HFF-Myc (cell line): ENCODE data around the gene RAD51AP1.

Source experiments
- DNase-seq: peaks from one replicate; pipeline ENCODE4 v3.0.0-alpha.2; 2011; ENCODE audit warnings: low read depth; ENCODE audit errors: extremely low read depth
- H3K4me3 ChIP-seq: replicated peaks from 2 replicates; pipeline ENCODE4 v1.5.1; 2011; ENCODE audit warnings: low read depth, mild to moderate bottlenecking, control low read depth, low read length
- CTCF ChIP-seq: IDR thresholded peaks from 2 replicates; pipeline ENCODE4 v1.5.1; 2012; ENCODE audit warnings: mild to moderate bottlenecking, low read depth, low read length, control low read depth; ENCODE audit errors: missing control alignments

The RAD51AP1 gene

DNA sequence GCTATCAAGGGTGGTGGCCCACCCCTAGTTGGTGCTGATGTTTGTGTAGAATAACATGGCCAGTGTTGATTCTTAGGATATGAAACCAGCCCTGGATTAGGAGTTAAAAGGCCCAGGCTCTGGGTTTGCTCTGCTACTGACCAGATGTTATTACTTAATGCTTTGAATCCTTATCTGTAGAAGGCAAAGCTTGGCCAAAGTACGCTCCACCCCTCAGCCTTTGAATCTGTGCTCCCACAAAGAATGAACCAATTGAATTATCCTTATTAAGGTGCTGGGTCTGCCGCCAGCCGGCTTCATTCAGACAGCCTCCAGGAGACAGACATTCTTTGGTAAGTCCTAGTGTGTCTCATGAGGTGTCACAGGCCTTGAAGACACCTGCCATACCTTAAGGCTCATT lies 68.4 kb downstream of the RAD51AP1 start:
- no peak overlapping the region for H3K4me3 ChIP-seq
- DNase-seq, result no peak
- TF ChIP-seq CTCF, result no peak

GRCh38 chr12:4609071-4609470 lies 70.4 kb downstream of the RAD51AP1 start:
- no peak for TF ChIP-seq CTCF
- no peak for DNase-seq
- no peak overlapping the region for H3K4me3 ChIP-seq
